K562 (cell line): ENCODE results near the gene NHSL2. TPM values are rescaled to one million over a fixed set of nuclear protein-coding genes. Genes with fewer than 3 reads are reported as not detected.

ENCODE experiments used
- DEAF1 ChIP-seq: fragments of 450-650 bp; formaldehyde crosslinking; IDR thresholded peaks from 2 replicates; pipeline ENCODE4 v1.4.0; 2020; ENCODE audit warnings: mild to moderate bottlenecking, moderate library complexity
- EHMT2 ChIP-seq: fragments of 450-650 bp; IDR thresholded peaks from 2 replicates; pipeline ENCODE4 v1.6.1; 2018; ENCODE audit warnings: antibody characterized with exemption
- HMGN3 ChIP-seq: IDR thresholded peaks from 2 replicates; pipeline ENCODE4 v1.6.1; 2011; ENCODE audit warnings: borderline replicate concordance, low read depth, mild to moderate bottlenecking, mixed read lengths, low read length; ENCODE audit not compliant: insufficient read length; ENCODE audit errors: extremely low read depth
- HNRNPLL ChIP-seq: fragments of 200-400 bp; formaldehyde crosslinking; IDR thresholded peaks from 2 replicates; pipeline ENCODE4 v1.6.1; 2017; ENCODE audit warnings: low read length, low read depth, mild to moderate bottlenecking; ENCODE audit not compliant: poor library complexity, severe bottlenecking
- IRF9 ChIP-seq: fragments of 450-650 bp; IDR thresholded peaks from 2 replicates; pipeline ENCODE4 v1.6.1; 2016; ENCODE audit warnings: missing biosample characterization, missing genetic modification characterization
- JUN ChIP-seq, 2 experiments: sonication (generic) in 1 of 2; formaldehyde crosslinking in 1 of 2; IDR thresholded peaks; 2 replicates each; pipeline versions ENCODE4 v1.6.1 to v1.8.0; 2012 to 2022; ENCODE audit warnings: borderline replicate concordance in 2 of 2, mild to moderate bottlenecking in 2 of 2, improper control_type of control experiment in 1 of 2, low read depth in 1 of 2, low read length in 1 of 2, missing genetic modification reagents in 1 of 2
- MXI1 ChIP-seq: IDR thresholded peaks from 2 replicates; pipeline ENCODE4 v1.6.1; 2011; ENCODE audit warnings: low read depth, mild to moderate bottlenecking, improper control_type of control experiment, low read length
- NR2C2 ChIP-seq, 2 experiments: fragments of 200-800 bp in 1 of 2; sonication (Bioruptor generic) in 1 of 2; sonication (generic) in 1 of 2; formaldehyde crosslinking in 1 of 2; IDR thresholded peaks; 2 replicates each; pipeline versions ENCODE4 v1.6.1 to v1.8.0; 2016 to 2022; ENCODE audit warnings: mild to moderate bottlenecking in 1 of 2, missing compliant biosample characterization in 1 of 2, missing genetic modification characterization in 1 of 2, missing genetic modification reagents in 1 of 2
- SPI1 ChIP-seq: IDR thresholded peaks from 2 replicates; pipeline ENCODE4 v1.6.1; 2011; ENCODE audit warnings: low read depth, low read length, control low read depth, borderline replicate concordance
- WHSC1 ChIP-seq: IDR thresholded peaks from one replicate; pipeline ENCODE4 v1.6.1; 2012; ENCODE audit warnings: low read length, control low read depth, inconsistent platforms
- XRCC5 ChIP-seq: fragments of 200-400 bp; formaldehyde crosslinking; IDR thresholded peaks from 2 replicates; pipeline ENCODE4 v1.6.1; 2017; ENCODE audit warnings: low read depth, mild to moderate bottlenecking, low read length
- ZNF644 ChIP-seq: fragments of 200-800 bp; sonication (Bioruptor generic); IDR thresholded peaks from 2 replicates; pipeline ENCODE4 v1.6.1; 2016; ENCODE audit warnings: low read depth, missing genetic modification characterization, missing compliant biosample characterization
- ZNF668 ChIP-seq: fragments of 250-450 bp; sonication (Bioruptor Pico); IDR thresholded peaks from 2 replicates; pipeline ENCODE4 v1.8.0; 2022; ENCODE audit warnings: mild to moderate bottlenecking, inconsistent platforms
- ZNF780A ChIP-seq: fragments of 250-450 bp; sonication (Bioruptor Pico); IDR thresholded peaks from 2 replicates; pipeline ENCODE4 v1.5.0; 2021; ENCODE audit warnings: mild to moderate bottlenecking
- ZNF79 ChIP-seq: fragments of 250-450 bp; sonication (Bioruptor Pico); IDR thresholded peaks from 2 replicates; pipeline ENCODE4 v1.4.0; 2020; ENCODE audit warnings: low read depth, mild to moderate bottlenecking, moderate library complexity
- ZZZ3 ChIP-seq: fragments of 450-650 bp; IDR thresholded peaks from 2 replicates; pipeline ENCODE4 v1.6.1; 2016; ENCODE audit warnings: antibody characterized with exemption, mild to moderate bottlenecking, moderate library complexity
- polyA plus RNA-seq, 8 experiments: library from polyadenylated mRNA; depleted of rRNA in 4 of 8; stranded (reverse) in 5 of 8; unstranded in 3 of 8; fragments of >200 nt; fragmentation: Nextera tagmentation in 2 of 8; fragmentation: Illumina TruSeq in 1 of 8; extraction: Ambion mirVana in 2 of 8; extraction: Trizol in 1 of 8; gene quantifications; 2 replicates each; pipeline versions ENCODE4 v1.2.1 to v1.2.3, GENCODE V29; 2011 to 2014; ENCODE audit warnings: inconsistent platforms in 1 of 8, missing spikeins in 1 of 8
- total RNA-seq, 7 experiments: library from RNA; depleted of rRNA in 6 of 7; stranded (reverse); fragments of >200 nt in 6 of 7; fragmentation: Illumina TruSeq in 2 of 7; extraction: Trizol in 2 of 7; gene quantifications; 2 replicates each; pipeline versions ENCODE4 v1.2.1 to v1.2.3, GENCODE V29; 2011 to 2021; ENCODE audit warnings: low replicate concordance in 1 of 7
- TF ChIP-seq, protein P1 (sequence below): IDR thresholded peaks from 3 replicates; pipeline ENCODE4 v1.6.1; 2011; ENCODE audit warnings: borderline replicate concordance, mild to moderate bottlenecking; ENCODE audit not compliant: insufficient read length, insufficient read depth
- TF ChIP-seq, protein P2 (sequence below): fragments of 450-650 bp; formaldehyde crosslinking; IDR thresholded peaks from 2 replicates; pipeline ENCODE4 v1.4.0; 2020; ENCODE audit warnings: mild to moderate bottlenecking, moderate library complexity
- TF ChIP-seq, protein P3 (sequence below): sonication (generic); formaldehyde crosslinking; IDR thresholded peaks from 2 replicates; pipeline ENCODE4 v1.8.0; 2022; ENCODE audit warnings: mild to moderate bottlenecking, missing genetic modification reagents, borderline replicate concordance

The NHSL2 gene
- total and polyA plus RNA-seq, 9 of the 15 experiments (the other 6 are each of a cell fraction or from before 2014, with no cell fraction given), result 0.02 TPM; not detected in 8

DNA sequence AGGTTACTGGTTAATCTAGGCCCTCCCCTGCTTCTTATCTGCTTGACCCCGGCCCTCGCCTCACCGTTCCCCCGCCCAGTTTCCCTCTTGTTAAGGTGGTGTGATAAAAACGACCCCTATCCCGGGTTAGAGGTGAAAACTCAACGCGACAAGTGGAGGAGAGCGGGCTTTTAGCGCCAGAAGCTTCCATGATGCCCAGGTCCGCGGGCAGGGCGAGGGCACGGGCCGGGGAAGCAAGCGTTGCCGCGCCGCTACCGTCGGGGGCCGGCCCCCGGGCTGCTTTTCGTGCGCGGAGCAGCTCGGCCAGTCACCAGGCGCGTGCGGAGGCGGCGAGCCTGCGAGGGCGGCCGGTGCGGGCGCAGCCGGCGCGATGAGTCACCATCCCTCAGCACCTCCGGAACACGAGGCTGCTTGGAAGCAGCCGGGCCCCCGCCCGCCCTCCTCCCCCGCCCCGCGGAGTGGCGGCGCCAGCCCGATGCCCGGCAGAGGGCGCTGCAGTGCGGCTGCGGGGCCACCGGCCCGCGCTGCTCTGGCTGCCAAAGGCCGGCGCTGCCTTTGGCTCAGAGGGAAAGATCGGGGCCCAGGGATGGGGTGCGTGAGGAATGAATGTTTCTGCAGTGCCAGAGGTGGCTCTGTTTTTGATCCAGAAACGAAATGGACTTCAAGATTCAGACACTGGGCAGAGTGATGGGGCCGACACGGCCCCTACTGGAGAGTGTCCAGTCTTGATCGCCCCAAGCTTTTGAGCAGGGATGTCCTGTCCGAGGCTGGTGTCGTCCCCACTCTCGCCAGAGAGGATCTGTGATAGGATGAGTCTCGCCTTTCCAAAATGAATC lies 107.8 kb downstream of the NHSL2 start (continued):
- TF ChIP-seq IRF9 (tag) (no peak), DEAF1 (CRISPR knock-in tag) (no peak), ZNF644 (tag) (no peak), HNRNPLL (peak; percentile 37), ZZZ3 (no peak), XRCC5 (no peak), ZNF780A (no peak), WHSC1 (no peak), SPI1 (no peak), HMGN3 (peak; percentile 96), NR2C2 (CRISPR knock-in tag; IDR thresholded peaks at IDR 0.05) (no peak), NR2C2 (tag; IDR thresholded peaks at IDR 0.05) (0 out of 2 replicates have a peak, but pooled peaks have one; percentile 24), JUN (IDR thresholded peaks at IDR 0.05; ENCODE audit: borderline replicate concordance, low read depth, low read length) (peak; percentile 92), JUN (CRISPR knock-in tag; IDR thresholded peaks at IDR 0.05; ENCODE audit: borderline replicate concordance) (peak; percentile 95), ZNF668 (no peak), ZNF79 (CRISPR knock-in tag) (no peak), MXI1 (no peak), EHMT2 (no peak)
- TF ChIP-seq, protein P1, sequence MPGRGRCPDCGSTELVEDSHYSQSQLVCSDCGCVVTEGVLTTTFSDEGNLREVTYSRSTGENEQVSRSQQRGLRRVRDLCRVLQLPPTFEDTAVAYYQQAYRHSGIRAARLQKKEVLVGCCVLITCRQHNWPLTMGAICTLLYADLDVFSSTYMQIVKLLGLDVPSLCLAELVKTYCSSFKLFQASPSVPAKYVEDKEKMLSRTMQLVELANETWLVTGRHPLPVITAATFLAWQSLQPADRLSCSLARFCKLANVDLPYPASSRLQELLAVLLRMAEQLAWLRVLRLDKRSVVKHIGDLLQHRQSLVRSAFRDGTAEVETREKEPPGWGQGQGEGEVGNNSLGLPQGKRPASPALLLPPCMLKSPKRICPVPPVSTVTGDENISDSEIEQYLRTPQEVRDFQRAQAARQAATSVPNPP, result no peak
- TF ChIP-seq, protein P2, sequence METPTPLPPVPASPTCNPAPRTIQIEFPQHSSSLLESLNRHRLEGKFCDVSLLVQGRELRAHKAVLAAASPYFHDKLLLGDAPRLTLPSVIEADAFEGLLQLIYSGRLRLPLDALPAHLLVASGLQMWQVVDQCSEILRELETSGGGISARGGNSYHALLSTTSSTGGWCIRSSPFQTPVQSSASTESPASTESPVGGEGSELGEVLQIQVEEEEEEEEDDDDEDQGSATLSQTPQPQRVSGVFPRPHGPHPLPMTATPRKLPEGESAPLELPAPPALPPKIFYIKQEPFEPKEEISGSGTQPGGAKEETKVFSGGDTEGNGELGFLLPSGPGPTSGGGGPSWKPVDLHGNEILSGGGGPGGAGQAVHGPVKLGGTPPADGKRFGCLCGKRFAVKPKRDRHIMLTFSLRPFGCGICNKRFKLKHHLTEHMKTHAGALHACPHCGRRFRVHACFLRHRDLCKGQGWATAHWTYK (CRISPR knock-in tag), result no peak
- TF ChIP-seq, protein P3, sequence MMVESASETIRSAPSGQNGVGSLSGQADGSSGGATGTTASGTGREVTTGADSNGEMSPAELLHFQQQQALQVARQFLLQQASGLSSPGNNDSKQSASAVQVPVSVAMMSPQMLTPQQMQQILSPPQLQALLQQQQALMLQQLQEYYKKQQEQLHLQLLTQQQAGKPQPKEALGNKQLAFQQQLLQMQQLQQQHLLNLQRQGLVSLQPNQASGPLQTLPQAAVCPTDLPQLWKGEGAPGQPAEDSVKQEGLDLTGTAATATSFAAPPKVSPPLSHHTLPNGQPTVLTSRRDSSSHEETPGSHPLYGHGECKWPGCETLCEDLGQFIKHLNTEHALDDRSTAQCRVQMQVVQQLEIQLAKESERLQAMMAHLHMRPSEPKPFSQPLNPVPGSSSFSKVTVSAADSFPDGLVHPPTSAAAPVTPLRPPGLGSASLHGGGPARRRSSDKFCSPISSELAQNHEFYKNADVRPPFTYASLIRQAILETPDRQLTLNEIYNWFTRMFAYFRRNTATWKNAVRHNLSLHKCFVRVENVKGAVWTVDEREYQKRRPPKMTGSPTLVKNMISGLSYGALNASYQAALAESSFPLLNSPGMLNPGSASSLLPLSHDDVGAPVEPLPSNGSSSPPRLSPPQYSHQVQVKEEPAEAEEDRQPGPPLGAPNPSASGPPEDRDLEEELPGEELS (CRISPR knock-in tag), result no peak
